Testis (tissue), 2 donors: ENCODE results near the gene YTHDF1.

ENCODE experiments used
- CTCF ChIP-seq, 3 experiments: fragments of 450-650 bp in 2 of 3; fragments of 200-600 bp in 1 of 3; sonication (generic) in 1 of 3; IDR thresholded peaks; one replicate each; pipeline ENCODE4 v1.5.1; 2016 to 2019; ENCODE audit warnings: antibody characterized with exemption in 3 of 3, mild to moderate bottlenecking in 2 of 3, moderate library complexity in 1 of 3
- POLR2A ChIP-seq: fragments of 450-650 bp; IDR thresholded peaks from one replicate; pipeline ENCODE4 v1.6.1; 2017; ENCODE audit warnings: antibody characterized with exemption, mild to moderate bottlenecking, moderate library complexity

DNA sequence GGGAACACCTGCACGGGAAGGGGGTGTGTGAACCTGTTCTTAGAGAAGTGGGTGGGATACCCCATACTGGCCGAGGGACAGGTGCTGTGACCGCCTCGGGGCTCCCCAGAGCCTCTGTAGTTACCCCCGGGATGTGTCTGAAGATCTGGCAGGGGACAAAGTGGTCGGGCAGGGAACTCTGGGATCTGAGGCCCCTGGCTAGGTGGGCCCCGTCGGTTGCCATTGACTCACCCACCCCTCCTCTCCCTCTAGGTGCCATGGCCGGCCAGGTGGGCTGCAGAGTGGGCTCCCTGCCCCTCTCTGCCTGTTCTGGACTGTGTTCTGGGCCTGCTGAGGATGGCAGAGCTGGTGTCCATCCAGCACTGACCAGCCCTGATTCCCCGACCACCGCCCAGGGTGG is 24.1 kb upstream of the YTHDF1 start:
- TF ChIP-seq CTCF (IDR thresholded peaks at IDR 0.05) (no peak), POLR2A (no peak)
